Measurements from ENCODE around the gene COMMD9.

COMMD9 gene

GRCh38 chr11:36295926-36296325, 6.7 kb upstream of the COMMD9 start, which contains the start of gene PRR5L:
Gene PRR5L (plus strand): TSS chr11:36296288. CDS start chr11:36401122, 104,834 bp downstream.
- DNase-seq = no peak

- DNase-seq = peak; percentile 4 to 20
Measured at GRCh38 chr11:36292311-36292722, 3.1 kb upstream of the COMMD9 start.

- DNase-seq = no peak
Measured at GRCh38 chr11:36288442-36289225, 590 bp downstream of the COMMD9 start.

- no peak for DNase-seq
Measured at GRCh38 chr11:36282926-36283325, 6.3 kb downstream of the COMMD9 start.

- no peak for DNase-seq
Measured at GRCh38 chr11:36281850-36282249, 7.4 kb downstream of the COMMD9 start.

- DNase-seq = no peak
Measured at GRCh38 chr11:36280531-36280930, 8.7 kb downstream of the COMMD9 start.

- DNase-seq = no peak
Measured at GRCh38 chr11:36278531-36279282, 10.5 kb downstream of the COMMD9 start.

GRCh38 chr11:36274414-36274813, 14.8 kb downstream of the COMMD9 start:
- DNase-seq = no peak

- DNase-seq = no peak
Measured at GRCh38 chr11:36273110-36273509, 16.1 kb downstream of the COMMD9 start.

GRCh38 chr11:36271794-36272407, 17.3 kb downstream of the COMMD9 start:
- DNase-seq = no peak

- DNase-seq = no peak
Measured at GRCh38 chr11:36270701-36271100, 18.5 kb downstream of the COMMD9 start.

GRCh38 chr11:36268337-36268985, 20.8 kb downstream of the COMMD9 start:
- DNase-seq = no peak

- no peak for DNase-seq
Measured at GRCh38 chr11:36266767-36267166, 22.5 kb downstream of the COMMD9 start.

- DNase-seq = peak; percentile 67 to 74
Measured at GRCh38 chr11:36265793-36266628, 23.2 kb downstream of the COMMD9 start.

- DNase-seq = no peak
Measured at GRCh38 chr11:36264973-36265344, 24.3 kb downstream of the COMMD9 start.

GRCh38 chr11:36264011-36264972, 24.9 kb downstream of the COMMD9 start:
- DNase-seq = no peak

GRCh38 chr11:36261094-36261493, 28.1 kb downstream of the COMMD9 start:
- DNase-seq = no peak

- DNase-seq = peak; percentile 21 to 24
Measured at GRCh38 chr11:36258730-36259360, 30.4 kb downstream of the COMMD9 start.

GRCh38 chr11:36257351-36257750, 31.9 kb downstream of the COMMD9 start:
- DNase-seq = no peak

GRCh38 chr11:36254713-36255112, 34.5 kb downstream of the COMMD9 start:
- no peak for DNase-seq
